Bronchial epithelial cell (primary cell): Measurements from ENCODE around the gene CDK7. TPM values are rescaled to one million over a fixed set of nuclear protein-coding genes. Genes with fewer than 3 reads are reported as not detected.
A peak's percentile ranks its signal among the peaks of the same experiment; 100 is the strongest.
"Not testable (repeated sequence)": the region's sequence is repeated elsewhere in the genome, so short reads cannot be mapped to it uniquely, and the experiment has no call there.

ENCODE experiments used
- DNase-seq: peaks from one replicate; pipeline ENCODE4 v3.0.0-alpha.2; 2010; ENCODE audit warnings: low read depth
- FAIRE-seq: peaks from 2 replicates; lab custom pipeline; 2011; peaks lifted over from hg19 to GRCh38; lab: Jason Lieb, UNC
- H3K27me3 ChIP-seq: 2 replicates; pipeline ENCODE4 v1.5.1; 2011; ENCODE audit warnings: low read length; ENCODE audit not compliant: control insufficient read depth, insufficient read depth
- H3K36me3 ChIP-seq: 2 replicates; pipeline ENCODE4 v1.5.1; 2011; ENCODE audit warnings: low read length; ENCODE audit not compliant: control insufficient read depth, insufficient read depth
- H3K4me3 ChIP-seq: 2 replicates; pipeline ENCODE4 v1.5.1; 2011; ENCODE audit warnings: mild to moderate bottlenecking, low read depth, low read length, control low read depth
- CTCF ChIP-seq: IDR thresholded peaks from 2 replicates; pipeline ENCODE4 v1.5.1; 2011; ENCODE audit warnings: mild to moderate bottlenecking, moderate library complexity, low read length, control low read depth, inconsistent platforms; ENCODE audit not compliant: insufficient read depth, severe bottlenecking
- total RNA-seq: library from RNA; depleted of rRNA; stranded (reverse); fragments of >200 nt; gene quantifications from 2 replicates; pipeline ENCODE4 v1.2.1, GENCODE V29; 2014

CDK7 gene
- total RNA-seq, 1 donor from 2014 or later, result 60.8 TPM

GRCh38 chr5:69230181-69230580 lies 4.5 kb upstream of the CDK7 start:
- DNase-seq (peak; percentile 63), FAIRE-seq (no peak)
- Histone ChIP-seq H3K27me3 (no peaks in the 10 kb centered on the region), H3K36me3 (peaks cover 1% of the 10 kb centered on the region), H3K4me3 (no peak overlapping the region)
- no peak for TF ChIP-seq CTCF

- no peaks in the 10 kb centered on the region for H3K27me3 ChIP-seq
- TF ChIP-seq CTCF, result no peak
- peaks cover 1% of the 10 kb centered on the region for H3K36me3 ChIP-seq
- no peak for DNase-seq
- no peak for FAIRE-seq
- H3K4me3 ChIP-seq, result no peak overlapping the region
These were observed 3.4 kb upstream of the CDK7 start for GRCh38 chr5:69231281-69231680.

DNA sequence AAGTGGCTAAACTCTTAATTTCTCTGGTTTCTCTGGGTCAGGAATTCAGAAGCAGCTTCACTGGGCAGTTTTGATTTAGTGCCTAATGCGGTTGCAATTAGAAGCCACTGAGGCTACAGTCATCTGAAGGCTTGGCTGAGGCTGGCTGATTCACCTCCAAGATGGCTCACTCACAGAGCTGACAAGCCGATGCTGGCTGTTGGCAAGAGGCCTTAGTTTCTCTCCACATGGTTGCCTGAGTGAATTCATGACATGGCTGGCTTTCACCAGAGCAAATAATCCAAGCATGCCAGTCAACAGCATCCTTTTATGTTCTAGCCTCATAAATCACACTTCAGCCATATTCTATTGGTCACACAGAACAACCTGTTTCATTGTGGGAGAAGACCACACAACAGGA lies 2.8 kb upstream of the CDK7 start:
- FAIRE-seq, result no peak
- no peak for TF ChIP-seq CTCF
- Histone ChIP-seq H3K4me3 (no peak overlapping the region), H3K27me3 (no peaks in the 10 kb centered on the region), H3K36me3 (peaks cover 1% of the 10 kb centered on the region)
- peak; percentile 65 for DNase-seq

- not testable (repeated sequence) for H3K4me3 ChIP-seq, H3K36me3 ChIP-seq, H3K27me3 ChIP-seq, DNase-seq, FAIRE-seq
These were observed 2.0 kb downstream of the CDK7 start for GRCh38 chr5:69236733-69237132.

- no peak for DNase-seq
- H3K27me3 ChIP-seq, result no peaks in the 10 kb centered on the region
- no peak overlapping the region for H3K4me3 ChIP-seq
- TF ChIP-seq CTCF, result no peak
- no peak for FAIRE-seq
- peaks cover 2% of the 10 kb centered on the region for H3K36me3 ChIP-seq
These were observed 3.2 kb downstream of the CDK7 start for GRCh38 chr5:69237877-69238276.

GRCh38 chr5:69238760-69239251 lies 4.1 kb downstream of the CDK7 start:
- no peak for TF ChIP-seq CTCF
- DNase-seq (peak; percentile 96), FAIRE-seq (no peak)
- no peak overlapping the region for H3K4me3 ChIP-seq
- no peaks in the 10 kb centered on the region for H3K27me3 ChIP-seq
- H3K36me3 ChIP-seq, result peaks cover 2% of the 10 kb centered on the region
